ENCODE results near the gene TPT1. TPM values are rescaled to one million over a fixed set of nuclear protein-coding genes. Genes with fewer than 3 reads are reported as not detected.

The TPT1 gene
- total and polyA plus RNA-seq, 2 donors (not counting 1 experiment from before 2014, with no cell fraction given), result 2,507 to 4,871 TPM

DNA sequence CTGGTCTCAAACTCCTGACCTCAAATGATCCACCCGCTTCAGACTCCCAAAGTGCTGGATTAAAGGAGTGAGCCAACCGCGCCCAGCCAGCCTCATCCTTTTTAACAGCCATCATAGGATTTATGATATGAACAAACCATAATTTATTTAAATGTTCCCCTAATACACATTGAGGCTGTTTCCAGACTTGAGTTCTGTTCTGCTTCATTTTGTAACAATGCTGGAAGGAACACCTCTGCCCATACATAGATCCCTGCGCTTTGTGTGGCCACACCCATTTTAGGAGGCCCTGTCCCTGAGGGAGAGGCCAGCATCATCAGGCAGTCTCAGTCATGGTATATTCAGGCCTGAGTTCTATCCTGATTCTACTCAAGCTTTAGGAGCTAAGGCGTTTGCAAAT lies 35.9 kb downstream of the TPT1 start:
- ATAC-seq (ENCODE audit: low read depth) (no peak), DNase-seq (no peak)
- WGBS (ENCODE audit: insufficient coverage), result 85% methylated on average over 2 of the region's 5 CpGs
- Mint-ChIP-seq H3K27me3 (peaks cover 22% of the 10 kb centered on the region), H3K9me3 (ENCODE audit: insufficient read depth) (no peaks in the 10 kb centered on the region), H3K4me3 (no peak overlapping the region), H3K4me1 (peaks cover 6% of the 10 kb centered on the region), H3K27ac (no peak overlapping the region)
- no peak for TF ChIP-seq EZH2 (IDR thresholded peaks at IDR 0.05; ENCODE audit: borderline replicate concordance, insufficient read depth, low read depth, low read length, poor library complexity, severe bottlenecking)
- TF ChIP-seq, protein P1, sequence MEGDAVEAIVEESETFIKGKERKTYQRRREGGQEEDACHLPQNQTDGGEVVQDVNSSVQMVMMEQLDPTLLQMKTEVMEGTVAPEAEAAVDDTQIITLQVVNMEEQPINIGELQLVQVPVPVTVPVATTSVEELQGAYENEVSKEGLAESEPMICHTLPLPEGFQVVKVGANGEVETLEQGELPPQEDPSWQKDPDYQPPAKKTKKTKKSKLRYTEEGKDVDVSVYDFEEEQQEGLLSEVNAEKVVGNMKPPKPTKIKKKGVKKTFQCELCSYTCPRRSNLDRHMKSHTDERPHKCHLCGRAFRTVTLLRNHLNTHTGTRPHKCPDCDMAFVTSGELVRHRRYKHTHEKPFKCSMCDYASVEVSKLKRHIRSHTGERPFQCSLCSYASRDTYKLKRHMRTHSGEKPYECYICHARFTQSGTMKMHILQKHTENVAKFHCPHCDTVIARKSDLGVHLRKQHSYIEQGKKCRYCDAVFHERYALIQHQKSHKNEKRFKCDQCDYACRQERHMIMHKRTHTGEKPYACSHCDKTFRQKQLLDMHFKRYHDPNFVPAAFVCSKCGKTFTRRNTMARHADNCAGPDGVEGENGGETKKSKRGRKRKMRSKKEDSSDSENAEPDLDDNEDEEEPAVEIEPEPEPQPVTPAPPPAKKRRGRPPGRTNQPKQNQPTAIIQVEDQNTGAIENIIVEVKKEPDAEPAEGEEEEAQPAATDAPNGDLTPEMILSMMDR (IDR thresholded peaks at IDR 0.05), result no peak
- CTCF ChIA-PET, result no interaction called here
- Histone ChIP-seq H3K27ac (ENCODE audit: low read length in 2 of 2) (no peak overlapping the region), H3K36me3 (replicated peaks in 1 of 2; ENCODE audit: control extremely low read depth in 1 of 2, control insufficient read depth in 1 of 2, extremely low read depth in 1 of 2, insufficient read depth in 2 of 2, low read length in 1 of 2) (no peaks in the 10 kb centered on the region), H3K9me3 (ENCODE audit: control extremely low read depth in 1 of 3, control insufficient read depth in 2 of 3, insufficient read depth in 1 of 3, low read length in 2 of 3) (peaks cover 0 to 4% (median 0%) of the 10 kb centered on the region in 3 donors), H4K20me1 (ENCODE audit: control insufficient read depth, insufficient read depth, low read length, poor library complexity, severe bottlenecking) (no peaks in the 10 kb centered on the region), H3K4me3 (ENCODE audit: control extremely low read depth in 1 of 5, extremely low read depth in 1 of 5, insufficient read depth in 1 of 5, low read depth in 2 of 5, low read length in 4 of 5) (no peak overlapping the region), H3K27me3 (replicated peaks in 1 of 4; ENCODE audit: control extremely low read depth in 1 of 4, control insufficient read depth in 3 of 4, insufficient read depth in 4 of 4, low read length in 3 of 4) (peaks cover 0 to 9% (median 5%) of the 10 kb centered on the region in 4 experiments), H3K9ac (ENCODE audit: low read length) (no peak overlapping the region), H2AFZ (ENCODE audit: insufficient read depth, low read depth, low read length, poor library complexity, severe bottlenecking) (no peak overlapping the region), H3K4me2 (replicated peaks; ENCODE audit: low read depth, low read length, poor library complexity, severe bottlenecking) (no peak overlapping the region), H3K79me2 (ENCODE audit: control insufficient read depth, insufficient read depth, low read length) (no peaks in the 10 kb centered on the region), H3K4me1 (ENCODE audit: control insufficient read depth in 2 of 2, insufficient read depth in 2 of 2, low read length in 2 of 2) (peaks cover 0 to 2% of the 10 kb centered on the region in 2 donors)
- intact Hi-C loops (cut with micrococcal nuclease), result loop anchor here (5.0 to 10.0 kb wide), 2 partner anchors 180 to 1398 kb away; partner anchors contain the start of gene GTF2F2
- POLR2A ChIA-PET, result no interaction called here

DNA sequence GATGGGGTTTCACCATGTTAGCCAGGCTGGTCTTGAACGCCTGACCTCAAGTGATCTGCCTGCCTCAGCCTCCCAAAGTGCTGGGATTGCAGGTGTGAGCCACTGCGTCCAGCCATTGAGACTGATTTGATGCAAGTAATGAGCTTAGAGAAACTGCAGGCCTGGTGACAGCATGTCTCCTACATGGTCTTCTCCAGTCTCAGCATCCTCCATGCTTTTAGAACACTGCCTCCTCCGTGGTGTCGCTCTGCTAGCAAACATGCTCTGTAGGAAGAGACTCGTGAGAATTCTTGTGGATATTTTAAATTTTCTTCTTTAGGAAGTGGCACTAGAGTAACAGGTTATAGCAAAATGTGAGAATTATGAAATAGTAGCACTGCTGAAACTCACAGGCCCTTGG lies 37.1 kb downstream of the TPT1 start:
- no peak for ATAC-seq (ENCODE audit: low read depth)
- Histone ChIP-seq H3K4me2 (replicated peaks; ENCODE audit: low read depth, low read length, poor library complexity, severe bottlenecking) (no peak overlapping the region), H3K9ac (ENCODE audit: low read length) (no peak overlapping the region), H3K27ac (ENCODE audit: low read length in 2 of 2) (no peak overlapping the region), H4K20me1 (ENCODE audit: control insufficient read depth, insufficient read depth, low read length, poor library complexity, severe bottlenecking) (no peaks in the 10 kb centered on the region), H3K79me2 (ENCODE audit: control insufficient read depth, insufficient read depth, low read length) (no peaks in the 10 kb centered on the region), H3K36me3 (replicated peaks in 1 of 2; ENCODE audit: control extremely low read depth in 1 of 2, control insufficient read depth in 1 of 2, extremely low read depth in 1 of 2, insufficient read depth in 2 of 2, low read length in 1 of 2) (no peaks in the 10 kb centered on the region), H2AFZ (ENCODE audit: insufficient read depth, low read depth, low read length, poor library complexity, severe bottlenecking) (no peak overlapping the region), H3K4me3 (ENCODE audit: control extremely low read depth in 1 of 5, extremely low read depth in 1 of 5, insufficient read depth in 1 of 5, low read depth in 2 of 5, low read length in 4 of 5) (no peak overlapping the region), H3K9me3 (ENCODE audit: control extremely low read depth in 1 of 3, control insufficient read depth in 2 of 3, insufficient read depth in 1 of 3, low read length in 2 of 3) (peaks cover 0 to 4% (median 0%) of the 10 kb centered on the region in 3 donors), H3K4me1 (ENCODE audit: control insufficient read depth in 2 of 2, insufficient read depth in 2 of 2, low read length in 2 of 2) (no peaks in the 10 kb centered on the region), H3K27me3 (replicated peaks in 1 of 4; ENCODE audit: control extremely low read depth in 1 of 4, control insufficient read depth in 3 of 4, insufficient read depth in 4 of 4, low read length in 3 of 4) (peaks cover 0 to 9% (median 0%) of the 10 kb centered on the region in 4 experiments)
- H3K27ac Mint-ChIP-seq, result no peak overlapping the region
- peaks cover 15% of the 10 kb centered on the region for H3K27me3 Mint-ChIP-seq
- ChIA-PET POLR2A (no interaction called here), CTCF (interaction anchor here (0.8 kb wide), 1 partner anchor 257 kb away, joined by 3 read pairs; no protein-coding TSS in a partner anchor)
- H3K9me3 Mint-ChIP-seq (ENCODE audit: insufficient read depth), result no peaks in the 10 kb centered on the region
- no peak overlapping the region for H3K4me3 Mint-ChIP-seq
- no peak for TF ChIP-seq EZH2 (IDR thresholded peaks at IDR 0.05; ENCODE audit: borderline replicate concordance, insufficient read depth, low read depth, low read length, poor library complexity, severe bottlenecking)
- TF ChIP-seq, protein P1 (IDR thresholded peaks at IDR 0.05), result no peak
- intact Hi-C loops (cut with micrococcal nuclease), result loop anchor here (10.0 kb wide), 1 partner anchor 179 kb away; the partner anchor contains the start of gene GTF2F2
- DNase-seq, result no peak
- WGBS (ENCODE audit: insufficient coverage), result 92% methylated on average over 3 of the region's 5 CpGs
- H3K4me1 Mint-ChIP-seq, result no peaks in the 10 kb centered on the region
